ENCODE results near the gene NRN1L.

GRCh38 chr16:67872631-67873434, 11.9 kb upstream of the NRN1L start, which contains the start of gene EDC4:
- TF ChIP-seq, protein P1, sequence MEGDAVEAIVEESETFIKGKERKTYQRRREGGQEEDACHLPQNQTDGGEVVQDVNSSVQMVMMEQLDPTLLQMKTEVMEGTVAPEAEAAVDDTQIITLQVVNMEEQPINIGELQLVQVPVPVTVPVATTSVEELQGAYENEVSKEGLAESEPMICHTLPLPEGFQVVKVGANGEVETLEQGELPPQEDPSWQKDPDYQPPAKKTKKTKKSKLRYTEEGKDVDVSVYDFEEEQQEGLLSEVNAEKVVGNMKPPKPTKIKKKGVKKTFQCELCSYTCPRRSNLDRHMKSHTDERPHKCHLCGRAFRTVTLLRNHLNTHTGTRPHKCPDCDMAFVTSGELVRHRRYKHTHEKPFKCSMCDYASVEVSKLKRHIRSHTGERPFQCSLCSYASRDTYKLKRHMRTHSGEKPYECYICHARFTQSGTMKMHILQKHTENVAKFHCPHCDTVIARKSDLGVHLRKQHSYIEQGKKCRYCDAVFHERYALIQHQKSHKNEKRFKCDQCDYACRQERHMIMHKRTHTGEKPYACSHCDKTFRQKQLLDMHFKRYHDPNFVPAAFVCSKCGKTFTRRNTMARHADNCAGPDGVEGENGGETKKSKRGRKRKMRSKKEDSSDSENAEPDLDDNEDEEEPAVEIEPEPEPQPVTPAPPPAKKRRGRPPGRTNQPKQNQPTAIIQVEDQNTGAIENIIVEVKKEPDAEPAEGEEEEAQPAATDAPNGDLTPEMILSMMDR (IDR thresholded peaks at IDR 0.05; ENCODE audit: low read depth, low read length, missing input control), result no peak
- TF ChIP-seq EGR1 (IDR thresholded peaks at IDR 0.05; ENCODE audit: low read depth in 2 of 2), result no peak
- TF ChIP-seq ZBTB33 (IDR thresholded peaks at IDR 0.05), result no peak
- peak; percentile 90 to 95 for TF ChIP-seq GABPA (IDR thresholded peaks at IDR 0.05 in 1 of 2, conservative IDR thresholded peaks at IDR 0.05 in 1 of 2)
- no peak for TF ChIP-seq YY1 (IDR thresholded peaks at IDR 0.05)
- TF ChIP-seq JUND (IDR thresholded peaks at IDR 0.05), result no peak
- TF ChIP-seq TAF1 (conservative IDR thresholded peaks at IDR 0.05), result no peak
- TF ChIP-seq RXRA (IDR thresholded peaks at IDR 0.05), result peak; percentile 53 to 68
- TF ChIP-seq, protein P2, sequence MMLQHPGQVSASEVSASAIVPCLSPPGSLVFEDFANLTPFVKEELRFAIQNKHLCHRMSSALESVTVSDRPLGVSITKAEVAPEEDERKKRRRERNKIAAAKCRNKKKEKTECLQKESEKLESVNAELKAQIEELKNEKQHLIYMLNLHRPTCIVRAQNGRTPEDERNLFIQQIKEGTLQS (IDR thresholded peaks at IDR 0.05), result no peak
- no peak for TF ChIP-seq HNF4G (IDR thresholded peaks at IDR 0.05)
- TF ChIP-seq, protein P3, sequence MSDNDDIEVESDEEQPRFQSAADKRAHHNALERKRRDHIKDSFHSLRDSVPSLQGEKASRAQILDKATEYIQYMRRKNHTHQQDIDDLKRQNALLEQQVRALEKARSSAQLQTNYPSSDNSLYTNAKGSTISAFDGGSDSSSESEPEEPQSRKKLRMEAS (IDR thresholded peaks at IDR 0.05), result no peak
- TF ChIP-seq REST (IDR thresholded peaks at IDR 0.05), result peak; percentile 56
